SK-N-SH (cell line): Measurements from ENCODE around the gene DGKE.

Experiments used
- FOXJ3 ChIP-seq: sonication (generic); formaldehyde crosslinking; IDR thresholded peaks from 2 replicates; pipeline ENCODE4 v1.5.1; 2020; ENCODE audit warnings: mild to moderate bottlenecking, missing genetic modification reagents
- GATA2 ChIP-seq: sonication (generic); formaldehyde crosslinking; IDR thresholded peaks from 2 replicates; pipeline ENCODE4 v1.5.0; 2020; ENCODE audit warnings: mild to moderate bottlenecking, missing genetic modification reagents
- JUND ChIP-seq: IDR thresholded peaks from 2 replicates; pipeline ENCODE4 v1.4.0; 2012
- NFIC ChIP-seq: IDR thresholded peaks from 2 replicates; pipeline ENCODE4 v1.4.0; 2012; ENCODE audit warnings: borderline replicate concordance
- POLR2AphosphoS5 ChIP-seq: IDR thresholded peaks from 2 replicates; pipeline ENCODE4 v1.6.1; 2012; ENCODE audit warnings: low read depth, low read length
- RFX5 ChIP-seq: IDR thresholded peaks from 2 replicates; pipeline ENCODE4 v1.6.1; 2012; ENCODE audit warnings: mild to moderate bottlenecking, improper control_type of control experiment, low read length
- SMC3 ChIP-seq: IDR thresholded peaks from 2 replicates; pipeline ENCODE4 v1.6.1; 2012; ENCODE audit warnings: low read depth, low read length, improper control_type of control experiment
- TF ChIP-seq, protein P1 (sequence below): IDR thresholded peaks from 2 replicates; pipeline ENCODE4; 2012
- TF ChIP-seq, protein P2 (sequence below): fragments of 200-600 bp; sonication (generic); IDR thresholded peaks from 2 replicates; pipeline ENCODE4 v1.6.1; 2017; ENCODE audit warnings: antibody characterized with exemption, mild to moderate bottlenecking, moderate library complexity
- TF ChIP-seq, protein P3 (sequence below): fragments of 150-350 bp; IDR thresholded peaks from 2 replicates; pipeline ENCODE4 v1.6.1; 2016; ENCODE audit warnings: mild to moderate bottlenecking, low read depth, low read length
- TF ChIP-seq, protein P4 (sequence below): IDR thresholded peaks from 2 replicates; pipeline ENCODE4 v1.4.0; 2012; ENCODE audit warnings: low read depth
- TF ChIP-seq, protein P5 (sequence below): fragments of 150-350 bp; IDR thresholded peaks from 2 replicates; pipeline ENCODE4 v1.6.1; 2017; ENCODE audit warnings: antibody characterized with exemption, low read length, low read depth, borderline replicate concordance

DNA sequence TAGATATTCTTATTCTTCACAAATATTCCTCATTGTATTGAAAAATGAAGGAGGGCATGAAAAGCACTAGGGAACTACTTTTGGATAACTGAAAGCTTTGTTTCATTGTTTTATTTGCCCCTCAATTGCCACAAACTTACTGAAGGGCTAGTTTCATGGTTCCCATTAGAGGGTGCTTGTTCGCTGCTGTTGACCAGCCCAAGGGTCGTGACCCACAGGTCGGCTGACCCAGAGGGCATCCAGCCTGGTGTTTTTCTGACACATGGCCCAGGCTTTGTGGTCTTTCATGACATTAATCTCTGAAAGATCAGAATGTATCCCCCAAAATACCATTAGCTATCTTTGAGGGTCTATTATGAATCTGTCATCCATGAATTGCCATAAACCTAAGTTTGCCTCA lies 30.0 kb downstream of the DGKE start:
- no peak for TF ChIP-seq RFX5
- TF ChIP-seq, protein P1, sequence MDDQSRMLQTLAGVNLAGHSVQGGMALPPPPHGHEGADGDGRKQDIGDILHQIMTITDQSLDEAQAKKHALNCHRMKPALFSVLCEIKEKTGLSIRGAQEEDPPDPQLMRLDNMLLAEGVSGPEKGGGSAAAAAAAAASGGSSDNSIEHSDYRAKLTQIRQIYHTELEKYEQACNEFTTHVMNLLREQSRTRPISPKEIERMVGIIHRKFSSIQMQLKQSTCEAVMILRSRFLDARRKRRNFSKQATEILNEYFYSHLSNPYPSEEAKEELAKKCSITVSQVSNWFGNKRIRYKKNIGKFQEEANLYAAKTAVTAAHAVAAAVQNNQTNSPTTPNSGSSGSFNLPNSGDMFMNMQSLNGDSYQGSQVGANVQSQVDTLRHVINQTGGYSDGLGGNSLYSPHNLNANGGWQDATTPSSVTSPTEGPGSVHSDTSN, result no peak
- TF ChIP-seq, protein P2, sequence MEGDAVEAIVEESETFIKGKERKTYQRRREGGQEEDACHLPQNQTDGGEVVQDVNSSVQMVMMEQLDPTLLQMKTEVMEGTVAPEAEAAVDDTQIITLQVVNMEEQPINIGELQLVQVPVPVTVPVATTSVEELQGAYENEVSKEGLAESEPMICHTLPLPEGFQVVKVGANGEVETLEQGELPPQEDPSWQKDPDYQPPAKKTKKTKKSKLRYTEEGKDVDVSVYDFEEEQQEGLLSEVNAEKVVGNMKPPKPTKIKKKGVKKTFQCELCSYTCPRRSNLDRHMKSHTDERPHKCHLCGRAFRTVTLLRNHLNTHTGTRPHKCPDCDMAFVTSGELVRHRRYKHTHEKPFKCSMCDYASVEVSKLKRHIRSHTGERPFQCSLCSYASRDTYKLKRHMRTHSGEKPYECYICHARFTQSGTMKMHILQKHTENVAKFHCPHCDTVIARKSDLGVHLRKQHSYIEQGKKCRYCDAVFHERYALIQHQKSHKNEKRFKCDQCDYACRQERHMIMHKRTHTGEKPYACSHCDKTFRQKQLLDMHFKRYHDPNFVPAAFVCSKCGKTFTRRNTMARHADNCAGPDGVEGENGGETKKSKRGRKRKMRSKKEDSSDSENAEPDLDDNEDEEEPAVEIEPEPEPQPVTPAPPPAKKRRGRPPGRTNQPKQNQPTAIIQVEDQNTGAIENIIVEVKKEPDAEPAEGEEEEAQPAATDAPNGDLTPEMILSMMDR, result no peak
- TF ChIP-seq, protein P3, sequence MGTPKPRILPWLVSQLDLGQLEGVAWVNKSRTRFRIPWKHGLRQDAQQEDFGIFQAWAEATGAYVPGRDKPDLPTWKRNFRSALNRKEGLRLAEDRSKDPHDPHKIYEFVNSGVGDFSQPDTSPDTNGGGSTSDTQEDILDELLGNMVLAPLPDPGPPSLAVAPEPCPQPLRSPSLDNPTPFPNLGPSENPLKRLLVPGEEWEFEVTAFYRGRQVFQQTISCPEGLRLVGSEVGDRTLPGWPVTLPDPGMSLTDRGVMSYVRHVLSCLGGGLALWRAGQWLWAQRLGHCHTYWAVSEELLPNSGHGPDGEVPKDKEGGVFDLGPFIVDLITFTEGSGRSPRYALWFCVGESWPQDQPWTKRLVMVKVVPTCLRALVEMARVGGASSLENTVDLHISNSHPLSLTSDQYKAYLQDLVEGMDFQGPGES, result no peak
- TF ChIP-seq, protein P4, sequence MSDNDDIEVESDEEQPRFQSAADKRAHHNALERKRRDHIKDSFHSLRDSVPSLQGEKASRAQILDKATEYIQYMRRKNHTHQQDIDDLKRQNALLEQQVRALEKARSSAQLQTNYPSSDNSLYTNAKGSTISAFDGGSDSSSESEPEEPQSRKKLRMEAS, result no peak
- TF ChIP-seq FOXJ3 (CRISPR knock-in tag), result no peak
- TF ChIP-seq POLR2AphosphoS5, result no peak
- TF ChIP-seq GATA2, result no peak
- TF ChIP-seq SMC3, result no peak
- TF ChIP-seq JUND, result no peak
- no peak for TF ChIP-seq NFIC
- TF ChIP-seq, protein P5, sequence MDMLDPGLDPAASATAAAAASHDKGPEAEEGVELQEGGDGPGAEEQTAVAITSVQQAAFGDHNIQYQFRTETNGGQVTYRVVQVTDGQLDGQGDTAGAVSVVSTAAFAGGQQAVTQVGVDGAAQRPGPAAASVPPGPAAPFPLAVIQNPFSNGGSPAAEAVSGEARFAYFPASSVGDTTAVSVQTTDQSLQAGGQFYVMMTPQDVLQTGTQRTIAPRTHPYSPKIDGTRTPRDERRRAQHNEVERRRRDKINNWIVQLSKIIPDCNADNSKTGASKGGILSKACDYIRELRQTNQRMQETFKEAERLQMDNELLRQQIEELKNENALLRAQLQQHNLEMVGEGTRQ, result no peak
